Eye (tissue), 1 donor: ENCODE results near the gene HDAC7.

Source experiments
- DNase-seq: peaks from one replicate; pipeline ENCODE4 v3.0.0-alpha.2; 2015

HDAC7 gene

GRCh38 chr12:47791351-47791746 lies 28.4 kb downstream of the HDAC7 start:
- DNase-seq, result no peak

- DNase-seq, result no peak
Measured at GRCh38 chr12:47790676-47791350, 28.9 kb downstream of the HDAC7 start.

- no peak for DNase-seq
Measured at GRCh38 chr12:47789712-47790489, 29.8 kb downstream of the HDAC7 start.

GRCh38 chr12:47789141-47789540 lies 30.6 kb downstream of the HDAC7 start:
- DNase-seq, result no peak

- no peak for DNase-seq
Measured at GRCh38 chr12:47787596-47788319, 31.9 kb downstream of the HDAC7 start.

- DNase-seq, result no peak
Measured at GRCh38 chr12:47786662-47787280, 32.9 kb downstream of the HDAC7 start.

GRCh38 chr12:47785887-47786661 lies 33.6 kb downstream of the HDAC7 start:
- DNase-seq, result no peak

GRCh38 chr12:47785036-47785886 lies 34.4 kb downstream of the HDAC7 start:
- no peak for DNase-seq

- DNase-seq, result no peak
Measured at GRCh38 chr12:47783821-47784819, 35.6 kb downstream of the HDAC7 start.

GRCh38 chr12:47783024-47783755 lies 36.5 kb downstream of the HDAC7 start:
- DNase-seq, result no peak

GRCh38 chr12:47782372-47782770 lies 37.3 kb downstream of the HDAC7 start:
- no peak for DNase-seq

GRCh38 chr12:47781479-47782371 lies 38.0 kb downstream of the HDAC7 start:
- DNase-seq, result no peak

- DNase-seq, result no peak
Measured at GRCh38 chr12:47779943-47780504, 39.7 kb downstream of the HDAC7 start.

GRCh38 chr12:47779301-47779942 lies 40.3 kb downstream of the HDAC7 start:
- peak; percentile 97 for DNase-seq

GRCh38 chr12:47778881-47779280 lies 40.8 kb downstream of the HDAC7 start:
- no peak for DNase-seq

GRCh38 chr12:47777741-47778558 lies 41.8 kb downstream of the HDAC7 start:
- no peak for DNase-seq

GRCh38 chr12:47777151-47777550 lies 42.6 kb downstream of the HDAC7 start:
- no peak for DNase-seq
